Fibroblast of pulmonary artery (primary cell): ENCODE measurements around the gene STEAP1B.
A peak's percentile ranks its signal among the peaks of the same experiment; 100 is the strongest.
"Not testable (repeated sequence)": the region's sequence is repeated elsewhere in the genome, so short reads cannot be mapped to it uniquely, and the experiment has no call there.

ENCODE experiments used
- DNase-seq: peaks from one replicate; pipeline ENCODE4 v3.0.0-alpha.2; 2010; ENCODE audit warnings: low read depth
- H3K4me3 ChIP-seq: replicated peaks from 2 replicates; pipeline ENCODE4 v1.5.1; 2011; ENCODE audit warnings: low read depth, mild to moderate bottlenecking, control low read depth, low read length, moderate library complexity
- TF ChIP-seq, protein P1 (sequence below): IDR thresholded peaks from 2 replicates; pipeline ENCODE4 v1.5.1; 2011; ENCODE audit warnings: mild to moderate bottlenecking, control low read depth, low read length, inconsistent platforms; ENCODE audit errors: missing control alignments

The STEAP1B gene

DNA sequence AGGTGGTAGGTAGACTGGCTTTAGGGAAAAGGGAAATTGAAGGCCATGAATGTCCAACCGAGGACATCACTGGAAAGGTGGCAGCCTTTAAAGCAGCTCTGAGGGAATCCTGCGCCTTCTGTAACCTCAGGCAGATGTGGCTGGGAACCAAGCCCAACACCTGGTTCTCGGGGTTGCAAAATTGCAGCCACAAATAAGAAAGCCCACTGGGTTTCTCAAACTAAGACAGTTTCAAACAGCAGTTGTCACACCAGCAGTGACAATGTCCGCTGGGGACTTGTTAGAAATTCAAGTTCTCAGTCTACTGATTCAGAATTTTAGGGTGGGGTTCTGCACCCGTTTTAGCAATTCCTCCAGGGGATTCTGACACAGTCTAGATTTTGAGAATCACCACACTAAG lies 42.7 kb upstream of the STEAP1B start:
- no peak for DNase-seq
- TF ChIP-seq, protein P1, sequence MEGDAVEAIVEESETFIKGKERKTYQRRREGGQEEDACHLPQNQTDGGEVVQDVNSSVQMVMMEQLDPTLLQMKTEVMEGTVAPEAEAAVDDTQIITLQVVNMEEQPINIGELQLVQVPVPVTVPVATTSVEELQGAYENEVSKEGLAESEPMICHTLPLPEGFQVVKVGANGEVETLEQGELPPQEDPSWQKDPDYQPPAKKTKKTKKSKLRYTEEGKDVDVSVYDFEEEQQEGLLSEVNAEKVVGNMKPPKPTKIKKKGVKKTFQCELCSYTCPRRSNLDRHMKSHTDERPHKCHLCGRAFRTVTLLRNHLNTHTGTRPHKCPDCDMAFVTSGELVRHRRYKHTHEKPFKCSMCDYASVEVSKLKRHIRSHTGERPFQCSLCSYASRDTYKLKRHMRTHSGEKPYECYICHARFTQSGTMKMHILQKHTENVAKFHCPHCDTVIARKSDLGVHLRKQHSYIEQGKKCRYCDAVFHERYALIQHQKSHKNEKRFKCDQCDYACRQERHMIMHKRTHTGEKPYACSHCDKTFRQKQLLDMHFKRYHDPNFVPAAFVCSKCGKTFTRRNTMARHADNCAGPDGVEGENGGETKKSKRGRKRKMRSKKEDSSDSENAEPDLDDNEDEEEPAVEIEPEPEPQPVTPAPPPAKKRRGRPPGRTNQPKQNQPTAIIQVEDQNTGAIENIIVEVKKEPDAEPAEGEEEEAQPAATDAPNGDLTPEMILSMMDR = no peak
- H3K4me3 ChIP-seq = no peak overlapping the region

- no peak overlapping the region for H3K4me3 ChIP-seq
- TF ChIP-seq, protein P1 = no peak
- no peak for DNase-seq
Observed at GRCh38 chr7:22542254-22542653, 42.3 kb upstream of the STEAP1B start.

DNA sequence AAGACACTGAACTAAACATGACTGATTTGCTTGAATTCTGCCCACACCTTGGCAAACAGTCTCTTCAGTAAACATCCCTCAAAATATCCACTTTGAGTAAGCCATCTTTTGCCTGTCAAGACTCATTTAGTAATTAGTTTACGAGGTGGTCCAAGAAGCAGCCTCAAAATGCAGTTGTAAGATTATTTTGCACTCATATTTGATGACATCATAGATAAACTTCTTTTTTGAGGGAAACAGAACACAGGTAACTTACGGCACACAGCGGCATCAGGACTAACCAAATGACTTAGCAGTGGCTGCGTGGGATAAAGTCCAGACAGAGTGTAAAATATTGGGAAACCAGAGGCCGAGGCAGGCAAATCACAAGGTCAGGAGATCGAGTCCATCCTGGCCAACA lies 41.8 kb upstream of the STEAP1B start:
- TF ChIP-seq, protein P1 = no peak
- H3K4me3 ChIP-seq = no peak overlapping the region
- no peak for DNase-seq

- not testable (repeated sequence) for DNase-seq, H3K4me3 ChIP-seq
Observed at GRCh38 chr7:22528537-22528936, 28.5 kb upstream of the STEAP1B start.

- not testable (repeated sequence) for DNase-seq, H3K4me3 ChIP-seq
Observed at GRCh38 chr7:22524353-22524947, 24.5 kb upstream of the STEAP1B start.

DNA sequence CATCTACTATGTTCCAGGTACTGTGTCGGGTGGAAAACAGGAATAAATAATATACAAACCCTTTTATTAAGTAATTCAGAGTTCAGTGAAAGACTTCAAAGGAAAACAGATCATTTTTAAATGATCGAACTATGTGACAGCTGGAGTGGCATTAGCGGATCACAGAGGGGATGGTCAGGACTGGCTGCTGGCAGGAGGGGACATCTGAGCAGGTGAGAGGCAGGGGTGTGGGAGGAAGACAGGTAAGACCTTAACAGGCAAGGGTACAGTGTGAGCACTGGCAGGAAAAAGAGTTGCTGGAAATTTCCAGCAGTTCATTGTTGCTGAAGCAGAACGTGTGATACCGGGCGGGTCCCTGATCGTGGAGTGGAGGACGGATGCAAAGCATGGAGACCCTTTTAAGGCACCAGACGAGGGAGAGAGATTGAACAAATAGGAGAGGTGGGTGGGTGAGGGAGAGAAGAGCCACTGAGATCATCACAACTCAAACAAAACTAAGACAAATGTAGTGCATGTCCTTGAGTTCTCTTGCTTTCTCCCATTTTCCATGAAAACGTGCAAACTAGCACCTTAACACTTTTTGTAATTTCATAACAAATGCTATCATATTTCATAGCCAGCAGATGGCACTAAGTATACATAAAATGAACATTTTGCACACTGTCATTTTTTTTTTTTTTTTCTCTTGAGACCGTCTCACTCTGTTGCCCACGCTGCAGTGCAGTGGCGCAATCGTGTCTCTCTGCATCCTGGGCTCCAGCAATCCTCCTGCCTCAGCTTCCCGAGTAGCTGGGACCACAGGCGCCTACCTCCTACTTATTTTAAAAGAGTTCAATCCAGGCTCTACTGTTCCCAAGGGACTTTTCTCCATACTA lies 23.7 kb upstream of the STEAP1B start:
- DNase-seq = peak; percentile 76
- not testable (repeated sequence) for H3K4me3 ChIP-seq
- TF ChIP-seq, protein P1 = peak; percentile 18

DNA sequence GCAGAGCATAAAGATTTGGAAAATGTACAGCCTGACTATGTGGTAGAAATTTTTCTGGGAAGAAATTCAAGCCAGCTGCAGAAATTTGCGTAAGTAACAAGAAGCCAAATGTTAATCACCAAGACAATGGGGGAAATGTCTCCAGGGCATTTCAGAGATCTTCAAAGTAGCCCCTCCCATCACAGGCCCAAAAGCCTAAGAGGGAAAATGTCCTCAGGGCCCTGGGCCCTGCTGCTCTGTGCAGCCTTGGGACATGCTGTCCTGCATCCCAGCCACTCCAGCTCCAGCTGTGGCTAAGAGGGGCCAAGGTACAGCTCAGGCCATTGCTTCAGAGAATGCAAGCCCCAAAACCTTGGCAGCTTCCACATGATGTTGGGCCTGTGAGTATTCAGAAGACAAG lies 19.6 kb upstream of the STEAP1B start:
- H3K4me3 ChIP-seq, DNase-seq: not testable (repeated sequence)

- DNase-seq, H3K4me3 ChIP-seq: not testable (repeated sequence)
Observed at GRCh38 chr7:22516950-22517349, 17.0 kb upstream of the STEAP1B start.

DNA sequence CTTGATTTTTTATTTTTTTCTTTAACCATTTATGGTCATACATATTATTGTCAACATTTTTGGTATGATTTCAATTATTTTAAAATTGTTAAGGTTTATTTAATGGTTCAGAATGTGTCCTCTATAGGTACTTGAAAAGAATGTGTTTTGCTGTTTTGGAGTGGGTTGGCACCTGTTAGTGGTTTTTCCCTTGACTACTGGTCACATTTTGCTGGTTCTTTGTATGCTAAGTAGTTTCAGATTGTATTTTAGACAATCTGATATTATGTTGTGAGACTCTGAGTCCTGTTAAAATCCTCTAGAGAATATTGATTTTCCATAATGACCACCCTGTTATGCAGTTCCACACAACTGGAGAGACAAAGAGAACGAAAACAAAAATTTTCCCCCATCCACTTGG lies 15.0 kb upstream of the STEAP1B start:
- not testable (repeated sequence) for DNase-seq

DNA sequence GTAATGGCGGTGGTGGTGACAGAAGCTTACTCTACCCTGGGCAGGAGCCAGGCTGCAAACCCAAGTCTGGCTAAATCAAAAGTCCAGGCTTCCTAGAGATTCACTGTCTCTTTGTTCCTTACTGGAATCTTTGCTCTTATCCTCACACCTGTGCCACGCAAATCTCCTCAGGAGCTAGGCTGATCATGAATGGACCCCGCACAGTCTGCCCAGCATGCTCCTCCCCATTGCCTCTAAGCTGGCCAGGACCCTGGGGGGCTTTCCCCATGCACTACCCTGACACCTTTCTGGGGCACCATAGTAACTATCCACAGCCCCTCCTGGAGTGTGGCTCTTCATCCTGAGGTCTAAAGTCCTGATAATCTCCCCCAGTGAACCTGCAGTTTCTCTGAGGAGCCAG lies 7.3 kb upstream of the STEAP1B start:
- not testable (repeated sequence) for H3K4me3 ChIP-seq, DNase-seq

More for the DNA sequence above, 15.0 kb upstream of the STEAP1B start:
- not testable (repeated sequence) for H3K4me3 ChIP-seq

DNA sequence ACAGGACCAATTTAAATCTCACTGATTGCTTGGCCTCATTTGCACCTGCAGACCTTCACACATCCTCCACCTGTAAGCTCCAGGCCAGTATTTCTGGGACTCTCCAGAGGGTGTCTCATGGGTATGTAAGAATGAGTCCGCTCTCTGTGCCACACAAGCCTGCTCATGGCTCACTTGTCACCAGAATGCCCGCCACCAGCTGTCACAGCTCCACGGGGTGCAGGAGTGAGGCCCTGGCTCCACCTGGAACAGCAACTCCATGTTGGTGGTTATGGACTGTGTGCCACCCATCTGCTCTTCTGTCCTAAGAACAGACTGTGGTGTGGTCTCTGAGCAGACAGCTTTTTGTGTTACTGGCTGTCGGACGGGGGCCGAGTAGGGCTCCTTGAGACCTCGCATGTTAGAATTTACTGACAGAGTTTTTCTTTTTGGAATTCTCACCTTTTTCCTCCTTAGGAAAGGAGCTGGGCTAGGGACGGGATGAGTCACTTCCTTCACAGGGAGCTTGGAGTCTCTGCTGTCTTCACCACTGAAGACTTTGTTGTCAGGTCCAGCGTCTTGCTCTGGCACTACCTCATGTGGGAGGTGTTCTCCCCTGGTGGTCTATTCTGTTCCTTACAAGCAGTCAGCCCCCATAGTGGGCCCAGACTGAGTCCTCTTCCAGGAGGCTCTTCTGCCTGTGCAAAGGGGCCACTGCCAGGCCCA lies 6.5 kb upstream of the STEAP1B start:
- not testable (repeated sequence) for H3K4me3 ChIP-seq, DNase-seq
